A549 (cell line): ENCODE data around the gene ZDHHC11. TPM values are rescaled to one million over a fixed set of nuclear protein-coding genes. Genes with fewer than 3 reads are reported as not detected.

Experiments used
- ATAC-seq, 2 experiments: fragments of 200-7000 bp in 1 of 2; fragments of >200 bp in 1 of 2; cut with Nextera tagmentation in 1 of 2; cut with Tn5 transposase in 1 of 2; 3 replicates each; pipeline versions ENCODE4 v1.8.0 to v1.9.1; 2018 to 2020; ENCODE audit warnings: mild to moderate bottlenecking in 1 of 2, moderate library complexity in 1 of 2
- CTCF ChIA-PET: fragments of 300-600 bp; sonication (Branson Sonifier 250); formaldehyde crosslinking; extraction: SDS; loops from one replicate; lab custom pipeline; 2021; ENCODE audit warnings: antibody characterized with exemption, inconsistent platforms; lab: Yijun Ruan, JAX
- POLR2A ChIA-PET: fragments of 350-600 bp; formaldehyde crosslinking; extraction: SDS; loops from one replicate; lab custom pipeline; 2021; ENCODE audit warnings: antibody characterized with exemption, inconsistent platforms; lab: Yijun Ruan, JAX
- DNase-seq, 2 experiments: peaks; one replicate each; pipeline versions ENCODE4 v3.0.0 to v3.0.0-alpha.2; 2011 to 2016; ENCODE audit warnings: low read depth in 1 of 2, low spot score in 1 of 2
- FAIRE-seq: peaks from 2 replicates; lab custom pipeline; 2011; peaks lifted over from hg19 to GRCh38; lab: Jason Lieb, UNC
- H3K27ac ChIP-seq, 2 experiments: fragments of >200 bp; sonication (Bioruptor Twin); formaldehyde crosslinking; 3 replicates each; pipeline ENCODE4 v1.5.1; 2016 to 2017
- H3K4me1 ChIP-seq: fragments of >200 bp; sonication (Bioruptor Twin); formaldehyde crosslinking; 3 replicates; pipeline ENCODE4 v1.6.1; 2016
- H3K4me2 ChIP-seq: fragments of >200 bp; sonication (Bioruptor Twin); formaldehyde crosslinking; 3 replicates; pipeline ENCODE4 v1.6.1; 2016
- H3K4me3 ChIP-seq: fragments of >200 bp; sonication (Bioruptor Twin); formaldehyde crosslinking; 3 replicates; pipeline ENCODE4 v1.5.1; 2016
- H3K9me3 ChIP-seq: fragments of >200 bp; sonication (Bioruptor Twin); formaldehyde crosslinking; 3 replicates; pipeline ENCODE4 v1.6.1; 2016
- BHLHE40 ChIP-seq: IDR thresholded peaks from 2 replicates; pipeline ENCODE4 v1.6.1; 2012; ENCODE audit warnings: low read depth, low read length, inconsistent platforms
- CBX2 ChIP-seq: fragments of 200-600 bp; sonication (generic); IDR thresholded peaks from 2 replicates; pipeline ENCODE4 v1.6.1; 2016; ENCODE audit warnings: low read depth, mild to moderate bottlenecking, borderline replicate concordance
- CBX8 ChIP-seq: fragments of 200-600 bp; sonication (generic); IDR thresholded peaks from 2 replicates; pipeline ENCODE4 v1.6.1; 2016
- FOSL2 ChIP-seq, 2 experiments: fragments of 450-650 bp in 1 of 2; fragments of >200 bp in 1 of 2; sonication (Bioruptor Twin) in 1 of 2; formaldehyde crosslinking; IDR thresholded peaks; 2 replicates each; pipeline versions ENCODE4 v1.5.0 to v1.6.1; 2016 to 2020; ENCODE audit warnings: mild to moderate bottlenecking in 1 of 2, moderate library complexity in 1 of 2
- FOXS1 ChIP-seq: fragments of 250-450 bp; sonication (Bioruptor Pico); IDR thresholded peaks from 2 replicates; pipeline ENCODE4 v1.5.0; 2020; ENCODE audit warnings: mild to moderate bottlenecking, moderate library complexity
- GATA3 ChIP-seq: IDR thresholded peaks from 2 replicates; pipeline ENCODE4 v1.6.1; 2012; ENCODE audit warnings: borderline replicate concordance
- HDAC2 ChIP-seq: fragments of 200-600 bp; sonication (generic); IDR thresholded peaks from 2 replicates; pipeline ENCODE4 v1.6.1; 2016
- HEYL ChIP-seq: fragments of 250-450 bp; sonication (Bioruptor Pico); IDR thresholded peaks from 2 replicates; pipeline ENCODE4 v1.8.0; 2021; ENCODE audit warnings: mild to moderate bottlenecking, moderate library complexity
- JUN ChIP-seq, 2 experiments: fragments of >200 bp; sonication (Bioruptor Twin); formaldehyde crosslinking; IDR thresholded peaks; 2 replicates in 1 of 2; 3 replicates in 1 of 2; pipeline ENCODE4 v1.6.1; 2016 to 2017
- MAZ ChIP-seq: fragments of 150-350 bp; IDR thresholded peaks from 2 replicates; pipeline ENCODE4 v1.6.1; 2014; ENCODE audit warnings: antibody characterized with exemption, low read depth, low read length, borderline replicate concordance
- NFE2L2 ChIP-seq: fragments of 150-350 bp; conservative IDR thresholded peaks from 2 replicates; pipeline ENCODE4 v1.6.1; 2014; ENCODE audit warnings: low read length
- POLR2A ChIP-seq: IDR thresholded peaks from 2 replicates; pipeline ENCODE4 v1.6.1; 2012; ENCODE audit warnings: mild to moderate bottlenecking, low read length
- POLR2AphosphoS2 ChIP-seq: conservative IDR thresholded peaks from 2 replicates; pipeline ENCODE4 v1.6.1; 2012; ENCODE audit warnings: low read length, improper control_type of control experiment, inconsistent platforms
- RAD21 ChIP-seq, 2 experiments: fragments of >200 bp in 1 of 2; sonication (Bioruptor Twin) in 1 of 2; formaldehyde crosslinking in 1 of 2; IDR thresholded peaks in 1 of 2; conservative IDR thresholded peaks in 1 of 2; 2 replicates in 1 of 2; 3 replicates in 1 of 2; pipeline ENCODE4 v1.6.1; 2012 to 2018; ENCODE audit warnings: inconsistent platforms in 1 of 2
- RCOR1 ChIP-seq: fragments of 150-350 bp; IDR thresholded peaks from 2 replicates; pipeline ENCODE4 v1.6.1; 2014; ENCODE audit warnings: antibody characterized with exemption, low read length, low read depth
- SMC3 ChIP-seq: fragments of >200 bp; sonication (Bioruptor Twin); formaldehyde crosslinking; IDR thresholded peaks from 3 replicates; pipeline ENCODE4 v1.6.1; 2018; ENCODE audit warnings: inconsistent platforms
- TFCP2L1 ChIP-seq: fragments of 250-450 bp; sonication (Bioruptor Pico); IDR thresholded peaks from 2 replicates; pipeline ENCODE4 v1.5.0; 2021; ENCODE audit warnings: mild to moderate bottlenecking
- TP53 ChIP-seq: fragments of 250-450 bp; sonication (Bioruptor Pico); IDR thresholded peaks from 2 replicates; pipeline ENCODE4 v1.5.0; 2021; ENCODE audit warnings: mild to moderate bottlenecking, moderate library complexity
- ZNF302 ChIP-seq: fragments of 250-450 bp; sonication (Bioruptor Pico); IDR thresholded peaks from 2 replicates; pipeline ENCODE4 v1.9.0; 2021; ENCODE audit warnings: inconsistent platforms, mild to moderate bottlenecking, moderate library complexity
- ZSCAN20 ChIP-seq: fragments of 250-450 bp; sonication (Bioruptor Pico); IDR thresholded peaks from 2 replicates; pipeline ENCODE4 v1.8.0; 2022; ENCODE audit warnings: mild to moderate bottlenecking, moderate library complexity
- WGBS: methylation state at CpG from one replicate; pipeline ENCODE4 v1.1.6; 2017; ENCODE audit errors: missing lambda C conversion rate; 5-methylcytosine and 5-hydroxymethylcytosine counted together
- polyA plus RNA-seq, 4 experiments: library from polyadenylated mRNA; depleted of rRNA in 3 of 4; stranded (reverse); fragments of >200 nt; fragmentation: RNase III in 1 of 4; extraction: RNeasy Plus Mini Kit Qiagen cat#74134 plus additional on column Dnase treatment in 1 of 4; gene quantifications; 2 replicates in 3 of 4; 3 replicates in 1 of 4; pipeline ENCODE4 v1.2.3, GENCODE V29; 2011 to 2017
- TF ChIP-seq, protein P1 (sequence below): fragments of 200-600 bp; sonication (generic); IDR thresholded peaks from 2 replicates; pipeline ENCODE4 v1.6.1; 2016; ENCODE audit warnings: antibody characterized with exemption, mild to moderate bottlenecking, moderate library complexity
- TF ChIP-seq, protein P2 (sequence below): IDR thresholded peaks from 2 replicates; pipeline ENCODE4 v1.6.1; 2012
- TF ChIP-seq, protein P3 (sequence below): fragments of >200 bp; sonication (Bioruptor Twin); formaldehyde crosslinking; IDR thresholded peaks from 3 replicates; pipeline ENCODE4 v1.6.1; 2016

ZDHHC11 gene
- polyA plus RNA-seq, 2 of the 4 experiments (the other 2 are of a cell fraction), result 2.6 to 13.7 TPM

DNA sequence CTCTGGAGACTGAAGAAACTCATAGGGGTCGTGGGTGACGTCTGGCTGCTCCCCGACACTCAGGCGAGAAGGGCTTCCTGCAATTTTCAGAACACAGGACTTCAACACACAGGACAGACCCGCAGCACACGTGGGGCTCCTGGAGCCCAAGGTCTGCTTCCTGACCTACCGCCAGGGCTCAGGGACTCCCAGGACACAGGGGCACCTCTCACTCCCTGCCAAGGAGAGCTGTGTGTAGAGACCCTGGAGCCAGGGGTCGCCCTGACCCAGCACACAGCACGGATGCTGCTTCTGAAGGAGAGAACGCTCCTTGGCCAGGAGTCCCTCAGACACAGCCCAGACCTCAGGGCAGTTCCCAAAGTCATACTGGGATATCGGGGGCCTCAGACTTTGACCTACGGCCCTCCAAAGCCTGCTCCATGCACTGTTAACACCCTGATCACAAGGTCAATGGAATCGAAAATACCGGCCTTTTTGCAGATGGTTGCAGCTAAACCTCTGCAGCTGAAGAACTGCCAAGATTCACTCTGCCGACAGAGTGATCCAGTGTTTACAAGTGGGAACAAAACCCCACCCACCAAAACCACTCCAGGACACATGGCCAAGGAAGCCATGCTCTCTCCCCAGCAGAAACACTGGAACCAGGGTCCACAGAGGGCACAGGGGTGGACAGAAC, 13.8 kb upstream of the ZDHHC11 start (continued):
- TF ChIP-seq, protein P1, sequence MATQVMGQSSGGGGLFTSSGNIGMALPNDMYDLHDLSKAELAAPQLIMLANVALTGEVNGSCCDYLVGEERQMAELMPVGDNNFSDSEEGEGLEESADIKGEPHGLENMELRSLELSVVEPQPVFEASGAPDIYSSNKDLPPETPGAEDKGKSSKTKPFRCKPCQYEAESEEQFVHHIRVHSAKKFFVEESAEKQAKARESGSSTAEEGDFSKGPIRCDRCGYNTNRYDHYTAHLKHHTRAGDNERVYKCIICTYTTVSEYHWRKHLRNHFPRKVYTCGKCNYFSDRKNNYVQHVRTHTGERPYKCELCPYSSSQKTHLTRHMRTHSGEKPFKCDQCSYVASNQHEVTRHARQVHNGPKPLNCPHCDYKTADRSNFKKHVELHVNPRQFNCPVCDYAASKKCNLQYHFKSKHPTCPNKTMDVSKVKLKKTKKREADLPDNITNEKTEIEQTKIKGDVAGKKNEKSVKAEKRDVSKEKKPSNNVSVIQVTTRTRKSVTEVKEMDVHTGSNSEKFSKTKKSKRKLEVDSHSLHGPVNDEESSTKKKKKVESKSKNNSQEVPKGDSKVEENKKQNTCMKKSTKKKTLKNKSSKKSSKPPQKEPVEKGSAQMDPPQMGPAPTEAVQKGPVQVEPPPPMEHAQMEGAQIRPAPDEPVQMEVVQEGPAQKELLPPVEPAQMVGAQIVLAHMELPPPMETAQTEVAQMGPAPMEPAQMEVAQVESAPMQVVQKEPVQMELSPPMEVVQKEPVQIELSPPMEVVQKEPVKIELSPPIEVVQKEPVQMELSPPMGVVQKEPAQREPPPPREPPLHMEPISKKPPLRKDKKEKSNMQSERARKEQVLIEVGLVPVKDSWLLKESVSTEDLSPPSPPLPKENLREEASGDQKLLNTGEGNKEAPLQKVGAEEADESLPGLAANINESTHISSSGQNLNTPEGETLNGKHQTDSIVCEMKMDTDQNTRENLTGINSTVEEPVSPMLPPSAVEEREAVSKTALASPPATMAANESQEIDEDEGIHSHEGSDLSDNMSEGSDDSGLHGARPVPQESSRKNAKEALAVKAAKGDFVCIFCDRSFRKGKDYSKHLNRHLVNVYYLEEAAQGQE, result no peak
- TF ChIP-seq POLR2AphosphoS2 (no peak), BHLHE40 (no peak), TP53 (no peak), NFE2L2 (no peak), FOSL2 (IDR thresholded peaks at IDR 0.05) (no peak), FOSL2 (CRISPR knock-in tag; IDR thresholded peaks at IDR 0.05) (no peak), JUN (IDR thresholded peaks at IDR 0.05) (no peak)

DNA sequence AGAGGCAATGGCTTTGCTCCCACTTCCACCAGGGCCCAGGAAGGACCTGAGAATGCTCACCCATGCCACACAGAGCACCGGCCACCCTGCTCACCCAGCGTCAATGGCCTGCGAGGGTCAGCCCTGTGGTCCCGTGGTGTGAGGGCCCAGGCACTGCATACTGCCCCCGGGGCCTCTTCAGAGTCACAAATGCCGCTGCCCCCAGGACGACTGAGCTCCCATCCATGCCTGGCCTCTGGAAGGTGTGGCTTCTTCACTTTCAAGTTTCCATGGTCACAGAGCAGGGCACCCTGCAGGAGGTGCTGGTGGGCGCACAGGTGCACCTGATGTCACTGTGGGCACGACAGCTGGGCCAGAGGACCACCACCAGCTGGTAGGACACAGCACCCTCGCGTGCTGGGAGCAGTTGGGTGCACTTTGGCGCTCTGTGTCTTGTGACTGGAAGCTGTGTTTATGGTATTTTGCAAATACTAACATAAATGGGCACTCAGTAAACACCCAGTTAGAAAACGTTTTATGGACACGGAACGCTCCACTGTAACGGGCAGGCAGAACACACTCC, 12.5 kb upstream of the ZDHHC11 start:
- POLR2A ChIA-PET, result no interaction called here
- ATAC-seq, result no peak
- TF ChIP-seq HEYL (CRISPR knock-in tag) (no peak), CBX2 (no peak), GATA3 (no peak)
- H3K4me1 ChIP-seq, result no peaks in the 10 kb centered on the region
- CTCF ChIA-PET, result interaction anchor here (1.1 kb wide), 1 partner anchor 14 kb away, joined by 3 read pairs; no protein-coding TSS in a partner anchor
- no peaks in the 10 kb centered on the region for H3K9me3 ChIP-seq
- no peak overlapping the region for H3K27ac ChIP-seq
- no peak for DNase-seq
- WGBS, result 88% methylated on average over 9 of the region's 16 CpGs
- H3K4me3 ChIP-seq, result no peak overlapping the region
- FAIRE-seq, result no peak
- H3K4me2 ChIP-seq, result no peak overlapping the region

- 90% methylated on average over 21 of the region's 25 CpGs for WGBS
- no peak for DNase-seq
Observed at GRCh38 chr5:862367-863243, 11.8 kb upstream of the ZDHHC11 start.

More at GRCh38 chr5:862367-863243, 11.8 kb upstream of the ZDHHC11 start:
- TF ChIP-seq, protein P2, sequence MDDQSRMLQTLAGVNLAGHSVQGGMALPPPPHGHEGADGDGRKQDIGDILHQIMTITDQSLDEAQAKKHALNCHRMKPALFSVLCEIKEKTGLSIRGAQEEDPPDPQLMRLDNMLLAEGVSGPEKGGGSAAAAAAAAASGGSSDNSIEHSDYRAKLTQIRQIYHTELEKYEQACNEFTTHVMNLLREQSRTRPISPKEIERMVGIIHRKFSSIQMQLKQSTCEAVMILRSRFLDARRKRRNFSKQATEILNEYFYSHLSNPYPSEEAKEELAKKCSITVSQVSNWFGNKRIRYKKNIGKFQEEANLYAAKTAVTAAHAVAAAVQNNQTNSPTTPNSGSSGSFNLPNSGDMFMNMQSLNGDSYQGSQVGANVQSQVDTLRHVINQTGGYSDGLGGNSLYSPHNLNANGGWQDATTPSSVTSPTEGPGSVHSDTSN, result no peak
- TF ChIP-seq MAZ (no peak), ZNF302 (CRISPR knock-in tag) (no peak), ZSCAN20 (CRISPR knock-in tag) (no peak), CBX2 (no peak), FOXS1 (CRISPR knock-in tag) (no peak), POLR2AphosphoS2 (no peak), CBX8 (no peak), RAD21 (conservative IDR thresholded peaks at IDR 0.05 in 1 of 2, IDR thresholded peaks at IDR 0.05 in 1 of 2) (no peak), POLR2A (no peak), RCOR1 (no peak), TFCP2L1 (CRISPR knock-in tag) (no peak), HDAC2 (no peak), SMC3 (no peak), HEYL (CRISPR knock-in tag) (no peak)
- TF ChIP-seq, protein P3, sequence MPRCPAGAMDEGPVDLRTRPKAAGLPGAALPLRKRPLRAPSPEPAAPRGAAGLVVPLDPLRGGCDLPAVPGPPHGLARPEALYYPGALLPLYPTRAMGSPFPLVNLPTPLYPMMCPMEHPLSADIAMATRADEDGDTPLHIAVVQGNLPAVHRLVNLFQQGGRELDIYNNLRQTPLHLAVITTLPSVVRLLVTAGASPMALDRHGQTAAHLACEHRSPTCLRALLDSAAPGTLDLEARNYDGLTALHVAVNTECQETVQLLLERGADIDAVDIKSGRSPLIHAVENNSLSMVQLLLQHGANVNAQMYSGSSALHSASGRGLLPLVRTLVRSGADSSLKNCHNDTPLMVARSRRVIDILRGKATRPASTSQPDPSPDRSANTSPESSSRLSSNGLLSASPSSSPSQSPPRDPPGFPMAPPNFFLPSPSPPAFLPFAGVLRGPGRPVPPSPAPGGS, result no peak
- Histone ChIP-seq H3K27ac (no peak overlapping the region), H3K4me2 (no peak overlapping the region), H3K9me3 (no peaks in the 10 kb centered on the region), H3K4me3 (no peak overlapping the region), H3K4me1 (no peaks in the 10 kb centered on the region)
- ATAC-seq (peak in 1 of 2 experiments; percentile 7; a peak in 1 of 6 replicates), FAIRE-seq (no peak)
- ChIA-PET POLR2A (no interaction called here), CTCF (interaction anchor here (1.1 kb wide), 1 partner anchor 15 kb away, joined by 3 read pairs; no protein-coding TSS in a partner anchor)
